GM19324 (cell line): Measurements from ENCODE around the gene HYDIN.

Experiments
- ATAC-seq: cut with Tn5 transposase; IDR thresholded peaks from one replicate; pipeline ENCODE4 v1.9.1; 2021; ENCODE audit warnings: mild to moderate bottlenecking, moderate library complexity; ENCODE audit not compliant: unreplicated experiment, low FRiP score

The HYDIN gene

DNA sequence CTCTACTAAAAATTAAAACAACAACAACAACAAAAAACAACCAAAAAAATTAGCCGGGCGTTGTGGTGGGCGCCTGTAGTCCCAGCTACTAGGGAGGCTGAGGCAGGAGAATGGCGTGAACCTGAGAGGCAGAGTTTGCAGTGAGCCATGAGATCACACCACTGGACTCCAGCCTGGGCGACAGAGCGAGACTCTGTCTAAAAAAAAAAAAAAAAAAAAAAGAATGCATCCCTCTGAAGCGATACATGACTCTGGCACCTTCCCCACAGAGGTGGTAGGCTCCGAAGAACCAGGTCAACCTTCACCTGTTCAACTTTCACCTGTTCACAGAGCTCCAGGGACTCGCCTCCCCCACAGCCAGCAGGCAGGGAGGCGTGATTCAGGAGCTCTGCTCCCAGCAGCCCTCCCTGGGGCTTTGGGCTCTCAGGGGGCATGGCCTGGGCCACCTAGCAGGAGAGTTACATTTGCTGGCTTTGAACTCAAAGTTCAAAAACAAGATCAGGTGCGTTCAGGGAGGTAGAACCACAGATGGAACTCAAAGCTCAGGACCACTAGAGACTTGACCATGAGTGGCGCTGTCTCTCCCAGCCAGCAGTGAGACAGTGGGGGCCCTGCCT is 435.1 kb downstream of the HYDIN start:
- ATAC-seq: no peak

DNA sequence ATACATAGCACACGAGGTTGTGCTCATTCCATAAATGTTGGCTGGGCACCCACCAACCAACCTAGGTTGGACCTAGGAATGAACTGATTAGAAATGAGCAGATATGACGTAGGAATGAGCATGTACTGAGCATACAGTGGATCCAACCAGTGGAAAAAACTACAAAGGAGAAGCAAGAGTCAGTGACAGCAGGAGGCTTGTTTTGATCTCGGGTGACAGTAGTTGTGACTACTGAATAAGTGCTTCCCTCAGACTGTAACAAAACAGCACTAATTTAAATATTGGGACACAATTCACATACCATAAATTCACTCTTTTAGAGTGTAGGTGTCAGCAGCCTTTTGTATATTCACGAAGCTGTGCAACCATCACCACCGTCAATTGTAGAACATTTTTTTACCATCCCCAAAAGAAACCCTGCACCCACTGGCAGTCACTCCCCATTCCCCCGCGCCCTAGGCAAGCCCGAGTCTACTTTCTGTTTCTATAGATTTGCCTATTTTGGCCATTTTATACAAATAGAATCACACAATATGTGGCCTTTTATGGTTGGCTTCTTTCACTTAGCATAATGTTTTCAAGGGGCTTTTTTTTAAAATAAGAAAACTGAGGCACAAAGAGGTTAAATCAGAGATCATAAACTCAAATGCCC is 436.5 kb downstream of the HYDIN start:
- ATAC-seq: peak; percentile 61

DNA sequence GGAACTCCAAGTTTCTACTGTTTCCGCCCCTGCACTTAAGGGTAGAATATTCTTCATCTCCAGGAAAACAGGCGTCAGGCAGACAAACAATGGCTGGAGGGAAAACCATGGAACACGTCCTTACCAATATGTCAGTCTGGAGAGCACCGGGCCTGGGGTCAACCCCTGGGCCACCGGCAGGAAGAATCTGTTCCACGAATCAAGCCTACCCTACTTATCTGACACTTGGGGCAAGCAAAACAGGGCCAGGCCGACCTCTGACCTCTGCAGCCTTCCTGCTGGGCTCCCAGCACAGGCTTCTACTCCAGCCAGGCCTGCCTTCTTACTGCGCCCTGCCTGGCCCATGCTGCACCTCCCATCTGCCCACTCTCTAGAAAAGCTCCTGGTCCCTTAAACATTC is 439.7 kb downstream of the HYDIN start:
- no peak for ATAC-seq

DNA sequence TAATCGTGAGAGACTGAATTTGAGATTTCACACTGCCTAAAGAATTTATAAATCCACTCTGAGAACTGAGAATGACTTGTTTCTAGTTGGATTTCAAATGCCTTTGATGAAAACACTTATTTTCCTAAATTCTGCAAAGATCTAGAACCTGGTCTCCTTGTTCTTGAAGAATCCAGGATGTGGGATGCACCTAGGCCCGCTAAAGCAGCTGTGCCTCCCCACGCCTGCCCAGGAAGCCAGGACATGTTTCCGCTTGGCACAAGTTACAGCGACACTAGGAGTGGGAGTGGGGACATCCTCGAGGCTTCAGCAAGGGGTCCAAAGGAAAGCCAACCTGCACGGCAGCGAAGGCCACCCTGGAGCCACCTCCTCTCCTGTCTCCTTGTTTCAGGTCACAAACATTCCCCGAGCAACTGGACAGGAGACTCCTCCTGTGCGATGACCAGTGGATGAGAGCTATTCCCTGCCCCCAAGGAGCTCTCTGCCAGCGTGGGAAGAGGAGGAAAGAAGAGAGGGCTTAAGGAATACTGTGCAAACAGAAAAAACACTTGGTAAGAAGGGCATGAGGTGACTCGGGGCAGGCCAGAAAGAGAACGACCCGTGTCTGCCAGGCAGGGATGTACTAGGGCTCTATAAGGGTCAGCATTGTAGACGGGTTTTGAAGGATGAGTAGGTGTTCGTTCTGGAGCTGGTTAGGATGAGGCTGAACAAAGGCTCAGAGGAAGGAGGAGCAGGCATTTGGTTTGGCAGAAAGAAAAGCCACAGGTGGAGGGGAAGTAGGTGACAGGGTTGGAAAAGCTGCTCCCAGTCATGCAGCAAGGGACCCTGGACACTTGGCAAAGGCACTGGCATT is 440.7 kb downstream of the HYDIN start:
- no peak for ATAC-seq

DNA sequence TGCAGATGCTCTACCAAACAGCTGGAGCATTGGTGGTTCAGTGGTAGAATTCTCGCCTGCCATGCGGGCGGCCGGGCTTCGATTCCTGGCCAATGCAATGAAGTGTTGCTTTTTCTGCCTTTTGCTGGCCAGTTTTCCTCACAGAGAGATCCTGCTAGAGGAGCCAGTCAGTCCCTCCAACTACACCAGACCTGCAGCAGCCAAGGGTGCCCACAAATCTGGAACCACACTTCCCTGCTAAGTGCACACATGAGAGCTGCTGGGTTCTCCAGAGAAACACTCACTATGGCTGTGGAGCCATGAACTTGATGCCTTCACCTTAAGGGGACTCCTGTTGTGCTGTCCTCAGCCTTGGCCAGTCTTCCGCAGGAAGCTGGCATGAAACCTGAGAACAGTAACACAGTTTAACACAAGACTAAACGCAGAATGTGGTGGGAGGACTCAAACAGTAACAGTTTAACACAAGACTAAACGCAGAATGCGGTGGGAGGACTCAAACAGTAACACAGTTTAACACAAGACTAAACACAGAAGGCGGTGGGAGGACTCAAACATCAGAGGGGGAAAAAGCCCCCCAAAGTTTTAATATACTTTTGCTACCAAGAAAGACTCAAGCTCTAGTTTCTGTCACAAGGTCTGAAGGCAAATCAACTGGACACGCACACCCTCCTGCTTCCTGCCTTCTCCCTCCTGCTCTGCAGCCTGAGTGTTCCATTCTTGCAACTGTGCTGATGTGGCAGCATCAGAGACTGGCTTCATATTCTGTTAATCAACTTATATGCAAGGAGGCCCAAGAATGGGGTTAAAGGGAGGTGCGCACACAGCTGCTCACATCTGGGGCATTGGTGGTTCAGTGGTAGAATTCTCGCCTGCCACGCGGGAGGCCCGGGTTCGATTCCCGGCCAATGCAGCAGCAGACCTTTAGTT is 441.6 kb downstream of the HYDIN start:
- no peak for ATAC-seq

DNA sequence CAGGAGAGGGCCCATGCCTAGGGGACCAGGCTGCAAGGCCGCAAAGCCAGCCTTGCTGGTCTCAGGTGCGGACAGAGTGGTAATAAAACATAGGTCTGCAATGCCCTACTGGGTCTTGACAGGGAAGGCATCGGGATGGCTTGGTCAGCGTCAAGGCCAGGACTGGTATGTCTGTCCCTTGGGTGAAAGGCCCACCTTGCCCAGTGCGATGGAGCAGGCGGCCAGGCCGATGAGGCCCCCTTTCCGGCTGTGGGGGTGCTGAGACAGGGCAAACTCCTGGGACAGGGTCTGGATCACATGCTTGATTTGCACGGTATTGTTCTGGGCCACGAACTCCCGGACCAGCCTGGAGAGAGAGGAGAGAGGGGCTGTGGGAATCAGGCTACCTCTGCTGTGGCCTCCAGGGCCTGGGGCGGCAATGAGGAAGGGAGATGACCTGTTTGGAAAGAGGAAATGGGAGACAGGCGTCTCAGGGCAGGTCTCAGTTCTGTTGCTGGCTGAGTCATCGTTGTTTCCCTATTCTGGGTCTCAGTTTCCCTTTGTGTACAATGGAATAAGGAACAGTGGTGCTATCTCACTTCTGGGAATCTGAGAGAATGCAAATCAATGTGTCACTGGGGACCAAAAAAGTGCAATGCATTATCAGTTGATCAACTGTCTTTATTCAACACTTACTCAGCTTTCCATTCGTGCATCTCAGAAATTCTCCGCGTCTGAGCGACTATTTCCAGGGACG is 444.3 kb downstream of the HYDIN start:
- no peak for ATAC-seq

DNA sequence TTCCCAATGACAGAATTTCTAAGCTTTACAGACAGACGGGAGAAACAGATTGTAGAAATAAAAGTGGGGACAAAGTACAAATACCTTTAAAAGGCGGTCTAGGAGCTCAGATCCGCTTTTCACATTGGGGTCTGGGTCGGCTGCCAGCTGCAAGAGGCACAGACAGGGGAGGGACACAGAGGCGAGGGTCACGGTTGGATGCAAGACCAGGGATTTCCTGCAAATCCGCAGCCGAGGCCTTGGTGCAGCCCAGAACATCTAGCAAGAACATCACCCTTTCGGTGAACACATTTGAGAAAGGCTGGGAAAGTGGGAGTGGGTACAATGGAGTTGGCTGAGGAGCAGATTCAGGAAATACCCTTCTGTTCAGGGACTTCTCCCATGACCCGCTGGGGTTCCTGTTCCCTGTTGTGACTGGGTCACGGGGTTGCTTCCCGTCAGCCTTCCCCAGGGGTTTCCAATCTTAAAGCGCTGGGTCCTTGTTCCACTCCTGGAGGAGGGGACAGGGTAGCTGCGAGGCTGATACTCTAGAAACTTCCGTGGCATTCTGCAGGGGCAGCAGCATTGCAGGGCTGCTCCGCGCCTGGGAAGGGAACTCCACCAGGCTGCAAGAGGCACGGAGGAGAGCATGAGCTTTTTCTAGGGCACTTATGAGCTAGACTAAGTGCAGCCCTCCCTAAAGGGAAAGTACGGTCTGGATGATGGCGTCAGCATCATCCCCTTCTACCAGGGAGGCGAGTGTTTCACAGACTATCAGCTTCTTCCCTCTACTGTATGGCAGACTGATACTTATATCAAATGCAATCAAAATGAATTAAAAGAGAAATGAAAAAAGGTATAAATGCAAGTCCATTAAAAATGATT is 445.6 kb downstream of the HYDIN start:
- no peak for ATAC-seq

DNA sequence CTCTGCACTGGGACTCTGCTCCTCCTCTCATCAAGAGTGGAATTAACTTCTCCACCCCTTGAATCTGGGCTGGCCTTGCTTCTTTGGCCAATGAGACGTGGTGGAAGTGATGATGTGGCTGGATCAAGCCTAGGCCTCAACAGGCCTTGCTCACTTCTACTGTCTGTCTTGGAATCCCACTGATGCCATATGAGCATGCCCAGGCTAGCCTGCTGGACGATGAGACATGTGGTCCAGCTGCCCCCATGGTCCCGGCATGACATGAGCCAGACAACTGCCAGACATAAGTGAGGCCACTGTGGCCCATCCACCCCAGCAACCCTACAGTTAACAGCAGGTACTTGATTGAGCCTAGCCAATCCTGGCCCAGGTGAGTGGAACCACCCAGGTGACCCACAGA is 448.3 kb downstream of the HYDIN start:
- ATAC-seq: no peak

DNA sequence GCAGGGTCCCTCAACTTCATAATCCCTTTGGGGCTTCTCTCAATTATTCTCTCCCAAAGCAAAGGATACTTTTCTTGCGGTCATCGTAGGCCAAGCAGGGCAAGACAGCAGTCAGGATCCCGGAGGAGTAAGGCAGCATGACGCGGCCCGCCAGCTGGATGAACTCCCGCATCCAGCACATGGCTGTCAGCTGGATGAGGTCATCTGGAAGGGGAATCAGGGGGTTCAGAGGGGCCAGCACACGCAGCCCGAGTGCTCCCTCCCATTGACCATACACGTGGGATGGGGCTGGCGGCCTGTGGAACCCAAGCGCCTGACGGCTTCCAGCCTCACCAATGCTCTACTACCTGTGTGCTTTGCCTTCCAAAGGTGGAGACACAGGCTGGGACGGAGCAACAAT is 448.7 kb downstream of the HYDIN start:
- ATAC-seq: no peak

DNA sequence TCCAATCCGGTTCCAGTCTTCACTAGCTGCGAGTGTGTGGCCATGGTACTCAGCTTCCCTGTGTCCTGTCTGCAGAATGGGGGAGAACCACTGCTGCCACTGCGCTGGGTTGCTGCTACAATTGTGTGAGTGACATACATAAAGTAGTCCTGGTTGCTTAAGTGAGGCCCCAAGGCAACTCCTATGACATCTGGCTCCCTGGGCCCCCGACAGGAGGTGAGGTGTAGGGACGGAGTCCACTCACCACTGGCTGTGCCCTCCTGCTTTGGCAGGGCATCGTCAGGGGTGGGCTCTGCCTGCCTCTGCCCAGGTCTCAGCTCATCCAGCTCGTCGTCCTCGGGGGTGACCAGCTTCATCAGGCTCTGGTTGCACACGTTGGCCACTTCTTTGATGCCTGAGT is 450.0 kb downstream of the HYDIN start:
- no peak for ATAC-seq

DNA sequence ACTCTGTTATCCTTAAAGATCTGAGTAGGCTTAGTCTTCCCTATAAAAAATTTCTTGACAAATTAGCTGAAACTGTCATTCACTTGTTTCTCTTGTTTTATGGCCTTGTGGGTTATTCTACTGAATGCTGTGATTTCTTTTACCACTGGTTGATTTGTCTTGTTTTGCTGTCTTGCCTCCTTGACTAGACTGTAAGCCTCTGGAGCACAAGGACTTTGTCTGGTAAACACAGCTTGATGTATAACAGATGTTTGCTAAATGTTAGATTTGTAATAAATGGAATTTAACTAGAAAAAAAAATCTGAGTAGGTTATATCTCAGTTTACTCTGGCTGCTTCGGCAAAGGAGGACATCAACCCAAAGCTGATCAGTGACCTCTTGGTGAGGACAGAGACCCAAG is 451.2 kb downstream of the HYDIN start:
- no peak for ATAC-seq

DNA sequence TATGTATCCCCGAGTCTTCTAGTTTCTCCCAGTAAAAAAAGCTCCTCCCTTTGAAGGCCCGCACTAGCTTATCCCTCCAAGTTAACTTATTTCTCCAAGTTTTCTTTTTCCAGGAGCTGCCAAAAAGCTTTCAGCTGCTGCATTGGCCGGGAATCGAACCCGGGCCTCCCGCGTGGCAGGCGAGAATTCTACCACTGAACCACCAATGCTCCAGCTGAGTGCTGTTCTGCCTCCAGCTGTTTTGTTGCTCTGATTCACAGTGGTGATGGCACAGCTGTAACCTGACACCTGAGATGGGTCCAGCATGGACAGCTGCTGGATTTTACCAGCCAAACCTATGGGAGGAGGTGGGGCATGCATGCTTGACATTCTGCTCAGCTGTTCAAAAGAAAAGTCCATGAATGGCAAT is 451.6 kb downstream of the HYDIN start:
- ATAC-seq: no peak

DNA sequence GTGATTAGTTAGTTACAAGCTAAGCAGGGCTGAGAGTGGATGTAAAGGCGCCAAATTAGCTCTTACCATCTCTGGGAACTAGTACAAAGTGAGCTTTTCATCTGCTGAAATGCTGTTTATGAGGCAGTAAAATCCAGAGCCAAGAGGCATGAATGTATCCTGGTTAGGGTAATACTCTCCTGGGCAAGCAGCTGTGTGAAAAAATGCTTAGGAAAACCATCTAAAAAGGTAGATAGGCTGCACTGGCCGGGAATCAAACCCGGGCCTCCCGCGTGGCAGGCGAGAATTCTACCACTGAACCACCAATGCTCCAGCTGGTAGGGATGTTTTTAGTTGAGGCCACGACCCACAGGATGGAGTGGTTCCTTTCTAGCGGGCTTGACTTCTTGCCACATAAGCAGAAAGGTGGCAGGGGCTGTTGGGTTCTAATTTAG is 452.5 kb downstream of the HYDIN start:
- no peak for ATAC-seq

DNA sequence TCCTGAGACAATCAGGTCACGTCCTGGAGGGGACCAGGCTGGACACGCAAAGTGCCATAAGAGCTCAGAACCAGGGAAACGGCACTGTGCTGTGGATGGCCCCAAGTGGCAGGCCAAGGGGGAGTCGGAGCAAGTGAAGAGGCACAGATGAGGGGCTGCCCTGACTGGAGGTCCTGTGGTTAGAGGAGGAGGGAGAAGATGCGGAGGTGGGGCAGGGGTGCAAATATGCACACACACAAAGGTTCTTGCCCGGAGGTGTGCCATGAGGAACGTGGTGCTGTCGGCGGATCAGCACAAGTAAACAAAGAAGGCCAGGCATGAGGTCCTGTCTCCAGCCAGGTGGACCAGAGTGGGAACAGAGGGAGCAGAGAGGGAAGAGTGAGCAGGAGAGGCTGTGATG is 453.0 kb downstream of the HYDIN start:
- ATAC-seq: no peak

DNA sequence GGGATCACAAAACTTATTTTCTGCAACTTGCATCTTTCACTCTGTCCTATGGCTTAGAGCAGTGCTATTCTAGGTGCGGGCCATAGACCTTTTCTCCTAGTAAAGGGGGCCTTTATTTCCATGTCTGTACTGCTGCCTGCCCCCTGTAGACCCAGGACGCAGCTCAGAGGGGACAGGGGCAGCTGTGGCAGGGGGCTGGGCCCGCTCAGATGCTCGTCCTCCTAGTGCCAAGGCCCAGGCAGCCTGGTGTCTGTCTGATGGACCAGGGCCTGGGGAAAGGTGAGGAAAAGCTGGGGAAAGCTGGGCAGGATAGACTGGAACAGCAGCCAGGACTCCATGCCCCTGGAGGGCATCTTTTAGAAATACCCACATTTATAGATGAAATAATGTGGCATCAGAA is 455.1 kb downstream of the HYDIN start:
- ATAC-seq: no peak

DNA sequence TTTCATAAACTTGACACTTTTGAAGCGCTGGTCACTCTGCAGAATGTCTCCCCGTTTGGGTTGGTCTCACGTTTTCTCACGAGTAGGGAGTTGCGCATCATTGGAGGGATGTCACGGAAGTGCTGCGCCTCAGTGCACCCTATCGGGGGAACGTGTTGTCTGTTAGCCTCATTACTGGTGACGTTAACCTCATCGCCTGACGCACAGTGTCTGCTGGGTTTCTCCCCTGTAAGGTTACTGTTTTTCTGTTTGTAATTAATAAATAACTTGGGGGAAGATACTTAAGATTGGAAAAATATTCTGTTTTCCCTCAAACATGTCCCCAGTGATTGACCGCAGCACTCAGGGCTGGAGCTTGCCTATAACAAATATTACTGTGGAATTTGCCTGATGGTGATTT is 456.3 kb downstream of the HYDIN start:
- ATAC-seq: no peak

DNA sequence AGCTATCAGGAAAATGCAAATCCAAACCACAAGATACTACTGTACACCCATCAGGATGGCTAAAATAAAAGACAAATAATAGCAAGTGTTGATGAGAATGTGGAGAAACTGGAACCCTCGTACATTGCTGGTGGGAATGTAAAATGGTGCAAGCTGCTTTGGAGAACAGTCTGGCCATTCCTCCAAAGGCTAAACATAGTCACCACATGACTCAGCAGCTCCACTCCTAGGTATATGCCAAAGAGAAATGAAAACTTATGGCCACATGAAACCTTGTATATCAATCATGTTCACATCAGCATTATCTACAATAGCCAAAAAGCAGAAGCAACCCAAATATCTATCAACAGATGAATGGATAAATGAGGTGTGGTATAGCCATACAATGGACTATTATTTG is 458.0 kb downstream of the HYDIN start:
- ATAC-seq: no peak

DNA sequence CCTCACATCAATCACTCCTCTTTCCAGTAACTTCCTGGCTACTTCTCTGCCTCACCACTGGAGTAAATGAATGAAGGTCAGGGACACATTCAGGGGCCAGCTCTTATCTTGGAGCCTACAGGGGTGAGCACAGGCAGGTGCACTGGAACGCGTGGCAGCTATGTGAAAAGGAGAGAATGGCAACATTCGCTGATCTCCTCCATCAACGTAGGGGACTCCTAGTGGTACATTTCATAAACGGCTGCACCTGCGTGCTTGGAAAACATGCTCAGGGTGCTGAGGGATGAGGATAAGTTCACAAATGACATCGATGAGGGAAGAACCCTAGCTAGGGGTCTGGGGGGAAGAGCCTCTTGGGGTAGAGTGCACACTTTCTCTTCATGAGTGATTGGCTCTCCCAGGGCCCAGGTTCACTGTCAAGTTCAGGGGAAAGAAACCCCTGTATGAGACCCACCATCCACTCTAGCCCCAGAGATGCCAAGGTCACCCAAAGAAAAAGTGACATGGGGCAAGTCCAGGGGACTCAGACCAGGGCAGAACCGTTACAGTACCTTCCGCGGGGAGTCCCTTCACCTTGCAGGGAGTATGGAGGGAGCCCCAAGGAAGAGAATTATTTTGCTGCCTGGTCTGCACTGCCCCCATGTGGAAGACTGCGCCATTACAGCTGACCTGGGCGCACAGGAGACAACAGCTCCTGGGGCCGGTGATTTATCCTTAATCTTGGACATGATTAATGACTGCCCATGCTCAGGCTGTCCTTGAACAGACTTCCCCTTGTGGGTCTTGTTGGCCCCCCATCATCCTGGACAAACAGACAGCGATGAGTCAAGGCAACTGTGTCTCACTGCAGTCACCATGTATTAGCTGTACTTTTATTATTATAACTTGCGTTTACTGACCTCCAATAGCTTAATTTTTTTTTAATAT is 459.6 kb downstream of the HYDIN start:
- ATAC-seq: no peak
